Ovary (tissue), 3 donors: Measurements from ENCODE around the gene CD3E.

Experiments
- CTCF ChIP-seq, 3 donors: fragments of 450-650 bp in 2 of 3; fragments of 200-600 bp in 1 of 3; IDR thresholded peaks; one replicate each; pipeline versions ENCODE4 v1.5.1 to v1.8.0; 2016 to 2022; ENCODE audit warnings: antibody characterized with exemption in 3 of 3, mild to moderate bottlenecking in 1 of 3
- EP300 ChIP-seq: sonication (generic); formaldehyde crosslinking; IDR thresholded peaks from one replicate; pipeline ENCODE4 v1.6.1; 2017; ENCODE audit warnings: antibody characterized with exemption
- POLR2A ChIP-seq: fragments of 450-650 bp; IDR thresholded peaks from one replicate; pipeline ENCODE4 v1.6.1; 2017; ENCODE audit warnings: antibody characterized with exemption, mild to moderate bottlenecking, moderate library complexity
- donor health status: DM: no; HTN: no; CAD: no.

GRCh38 chr11:118263112-118263511, 41.4 kb upstream of the CD3E start:
- no peak for TF ChIP-seq CTCF (IDR thresholded peaks at IDR 0.05)
- no peak for TF ChIP-seq EP300
- TF ChIP-seq POLR2A = no peak
